SH-SY5Y (cell line): ENCODE measurements around the gene SOAT1.
A peak's percentile ranks its signal among the peaks of the same experiment; 100 is the strongest.

ENCODE experiments used
- GATA2 ChIP-seq: IDR thresholded peaks from 2 replicates; pipeline ENCODE4 v1.6.1; 2011; ENCODE audit warnings: mild to moderate bottlenecking, low read depth, low read length
- GATA3 ChIP-seq: IDR thresholded peaks from 2 replicates; pipeline ENCODE4 v1.6.1; 2011; ENCODE audit warnings: low read depth, mild to moderate bottlenecking, low read length, moderate library complexity

The SOAT1 gene

DNA sequence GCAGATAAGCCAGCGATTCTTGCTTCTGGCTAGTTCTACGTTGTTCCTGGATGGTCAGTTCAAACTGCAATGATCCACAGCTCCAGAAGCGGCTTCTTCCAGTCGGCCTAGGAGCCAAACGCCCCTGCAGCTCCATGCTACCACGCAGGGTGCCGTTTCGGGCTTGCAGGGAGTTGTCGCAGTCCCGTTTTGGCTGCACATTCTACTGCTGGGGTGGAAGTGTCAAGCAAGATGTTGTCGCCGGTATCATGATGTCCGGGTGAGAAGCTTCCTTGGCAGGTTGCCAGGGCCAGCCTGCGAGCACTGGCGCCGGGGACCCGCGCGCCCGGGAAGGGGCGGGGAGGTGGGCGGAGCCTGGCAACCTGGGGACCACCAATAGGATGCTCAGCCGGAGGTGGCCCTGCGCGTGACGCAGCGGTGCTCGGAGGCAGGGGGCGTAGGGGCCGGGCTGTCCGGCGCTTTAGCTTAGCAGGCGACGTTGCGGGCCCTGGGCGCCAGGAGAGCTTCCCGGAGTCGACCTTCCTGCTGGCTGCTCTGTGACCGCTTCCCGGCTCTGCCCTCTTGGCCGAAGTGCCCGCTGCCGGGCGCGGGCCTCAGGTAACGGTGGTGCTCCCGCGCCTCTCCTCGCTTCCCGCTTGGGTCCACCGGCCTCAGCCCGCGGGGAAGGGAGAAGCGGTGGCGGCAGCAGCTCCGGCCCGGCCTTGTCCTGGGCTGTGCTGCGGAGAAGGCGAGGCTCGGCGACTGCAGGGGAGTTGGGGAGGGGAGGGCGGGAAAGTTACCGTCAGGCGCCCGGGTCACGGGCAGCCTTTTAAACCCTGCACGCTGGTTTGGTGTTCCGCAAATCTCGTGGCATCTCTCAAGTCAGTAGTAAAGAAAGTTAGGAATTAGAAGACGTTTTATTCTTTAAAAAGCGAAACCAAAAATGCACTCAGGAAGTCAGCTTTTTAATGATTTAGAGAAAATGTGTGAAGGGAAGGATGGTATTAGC lies at the start of gene SOAT1:
SOAT1 (plus strand) TSS at position 458 of the 988 bp plus-strand sequence. CDS start 8,888 bp downstream, outside the sequence.
- no peak for TF ChIP-seq GATA3
- peak; percentile 57 for TF ChIP-seq GATA2

- TF ChIP-seq GATA3 (no peak), GATA2 (no peak)
These were observed 45.7 kb upstream of the SOAT1 start for GRCh38 chr1:179247923-179248322.

DNA sequence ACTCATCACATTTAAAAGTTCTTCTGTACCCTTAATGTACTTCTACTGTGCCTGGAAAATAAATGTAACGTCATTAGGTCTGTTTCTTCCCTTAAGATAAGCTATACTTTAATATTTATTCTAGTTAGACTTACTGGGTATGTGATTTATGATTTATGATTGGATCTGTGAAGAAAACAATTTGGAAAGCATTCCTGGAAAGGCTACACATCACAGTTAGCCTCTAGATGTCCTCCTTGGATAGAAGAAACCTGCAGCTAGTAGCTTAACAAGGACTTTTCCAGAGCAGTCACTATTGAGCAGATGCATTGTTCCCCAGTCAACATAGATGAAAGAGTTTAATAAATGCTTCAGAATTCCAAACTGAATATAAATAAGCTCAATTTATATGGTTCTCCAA lies 41.9 kb upstream of the SOAT1 start:
- TF ChIP-seq GATA3 (no peak), GATA2 (no peak)

DNA sequence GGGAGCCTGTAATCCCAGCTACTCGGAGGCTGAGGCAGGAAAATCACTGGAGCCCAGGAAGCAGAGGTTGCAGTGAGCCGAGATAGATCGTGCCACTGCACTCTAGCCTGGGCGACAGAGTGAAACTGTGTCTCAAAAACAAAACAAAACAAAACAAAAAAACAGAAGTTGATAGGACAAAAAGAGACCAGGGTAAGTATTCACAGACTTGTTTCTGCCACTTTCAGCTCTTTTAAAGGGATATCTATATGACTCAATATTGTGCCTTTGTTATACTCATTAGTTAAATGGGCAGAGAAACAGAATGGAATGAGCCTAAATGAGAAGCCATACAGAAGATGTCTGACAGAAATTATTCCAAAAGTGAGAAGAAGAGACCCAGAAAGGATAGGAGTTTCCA lies 41.0 kb upstream of the SOAT1 start:
- TF ChIP-seq GATA3 (no peak), GATA2 (no peak)

- TF ChIP-seq GATA3, result no peak
- no peak for TF ChIP-seq GATA2
These were observed 40.2 kb upstream of the SOAT1 start for GRCh38 chr1:179253286-179253972.

DNA sequence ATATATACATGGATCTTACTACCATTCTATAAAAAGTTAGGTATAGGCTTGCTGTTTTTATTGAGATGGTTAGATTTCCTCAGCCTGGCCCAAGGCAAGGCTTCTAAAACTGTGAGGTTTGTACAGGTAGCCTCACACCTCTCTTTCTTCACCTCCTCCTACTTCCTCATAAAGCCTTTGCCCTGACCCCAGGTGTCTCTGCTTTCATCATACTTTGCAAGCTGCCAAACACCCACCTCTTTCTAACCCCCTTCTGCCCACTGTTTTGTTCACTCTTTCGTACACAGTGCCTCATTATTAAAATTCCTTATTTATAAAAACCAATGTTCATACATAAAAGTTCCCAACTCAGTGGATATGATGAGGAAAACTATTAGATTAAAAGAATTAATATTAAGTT lies 31.4 kb upstream of the SOAT1 start:
- no peak for TF ChIP-seq GATA3
- TF ChIP-seq GATA2, result no peak

- TF ChIP-seq GATA3, result no peak
- TF ChIP-seq GATA2, result no peak
These were observed 30.5 kb upstream of the SOAT1 start for GRCh38 chr1:179263121-179263520.

GRCh38 chr1:179264507-179264906 lies 29.1 kb upstream of the SOAT1 start:
- no peak for TF ChIP-seq GATA2
- no peak for TF ChIP-seq GATA3

DNA sequence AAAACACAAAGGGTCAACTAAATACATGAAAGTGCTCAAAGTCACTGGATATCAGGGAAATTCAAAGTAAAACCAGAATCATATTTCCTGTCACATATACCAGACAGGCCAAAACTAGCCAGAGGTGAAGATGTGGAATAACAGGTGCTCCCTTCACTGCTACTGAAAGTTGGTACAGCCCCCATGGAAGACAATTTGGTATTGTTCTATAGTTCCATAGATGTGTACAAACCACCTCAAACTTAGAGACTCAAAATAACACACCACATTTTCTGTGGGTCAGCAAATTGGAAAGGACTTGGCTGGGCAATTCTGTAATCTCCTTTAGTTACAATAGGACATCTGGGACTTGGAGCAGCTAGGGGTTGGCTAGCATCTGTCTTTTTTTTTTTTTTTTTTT lies 24.5 kb upstream of the SOAT1 start:
- TF ChIP-seq GATA3 (no peak), GATA2 (no peak)

GRCh38 chr1:179278920-179279319 lies 14.7 kb upstream of the SOAT1 start:
- TF ChIP-seq GATA3 (no peak), GATA2 (no peak)

- TF ChIP-seq GATA3 (no peak), GATA2 (no peak)
These were observed 9.6 kb upstream of the SOAT1 start for GRCh38 chr1:179283992-179284391.

GRCh38 chr1:179287946-179288345 lies 5.7 kb upstream of the SOAT1 start:
- TF ChIP-seq GATA2, result no peak
- TF ChIP-seq GATA3, result no peak

- TF ChIP-seq GATA3 (no peak), GATA2 (no peak)
These were observed 4.6 kb upstream of the SOAT1 start for GRCh38 chr1:179288977-179289376.

GRCh38 chr1:179295164-179295755 lies 1.7 kb downstream of the SOAT1 start:
- no peak for TF ChIP-seq GATA3
- no peak for TF ChIP-seq GATA2

GRCh38 chr1:179296356-179297104 lies 2.9 kb downstream of the SOAT1 start:
- TF ChIP-seq GATA3 (no peak), GATA2 (no peak)
